ENCODE results near the gene POTEG.
"Not testable (repeated sequence)": the region's sequence is repeated elsewhere in the genome, so short reads cannot be mapped to it uniquely, and the experiment has no call there.

DNA sequence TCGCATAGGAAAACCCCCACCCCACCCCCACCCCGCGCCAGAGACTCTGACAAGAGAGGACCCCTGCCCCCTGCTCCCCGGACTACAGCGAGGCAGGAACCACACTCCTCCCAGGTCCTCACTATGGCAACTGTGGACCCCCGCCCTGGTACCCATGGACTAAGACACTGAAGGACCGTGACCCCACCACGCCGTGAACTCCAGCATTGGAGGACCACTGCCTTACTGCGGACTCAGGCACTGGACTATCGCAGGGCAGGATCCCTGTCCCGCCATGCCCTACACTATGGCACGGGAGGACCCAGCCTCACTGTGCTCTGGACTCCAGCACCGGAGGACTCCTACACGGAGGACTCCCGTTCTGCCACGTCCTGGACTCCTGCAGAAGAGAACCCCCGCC lies 71.8 kb downstream of the POTEG start:
- not testable (repeated sequence) for TF ChIP-seq POLR2A (IDR thresholded peaks at IDR 0.05)
- TF ChIP-seq, protein P1, sequence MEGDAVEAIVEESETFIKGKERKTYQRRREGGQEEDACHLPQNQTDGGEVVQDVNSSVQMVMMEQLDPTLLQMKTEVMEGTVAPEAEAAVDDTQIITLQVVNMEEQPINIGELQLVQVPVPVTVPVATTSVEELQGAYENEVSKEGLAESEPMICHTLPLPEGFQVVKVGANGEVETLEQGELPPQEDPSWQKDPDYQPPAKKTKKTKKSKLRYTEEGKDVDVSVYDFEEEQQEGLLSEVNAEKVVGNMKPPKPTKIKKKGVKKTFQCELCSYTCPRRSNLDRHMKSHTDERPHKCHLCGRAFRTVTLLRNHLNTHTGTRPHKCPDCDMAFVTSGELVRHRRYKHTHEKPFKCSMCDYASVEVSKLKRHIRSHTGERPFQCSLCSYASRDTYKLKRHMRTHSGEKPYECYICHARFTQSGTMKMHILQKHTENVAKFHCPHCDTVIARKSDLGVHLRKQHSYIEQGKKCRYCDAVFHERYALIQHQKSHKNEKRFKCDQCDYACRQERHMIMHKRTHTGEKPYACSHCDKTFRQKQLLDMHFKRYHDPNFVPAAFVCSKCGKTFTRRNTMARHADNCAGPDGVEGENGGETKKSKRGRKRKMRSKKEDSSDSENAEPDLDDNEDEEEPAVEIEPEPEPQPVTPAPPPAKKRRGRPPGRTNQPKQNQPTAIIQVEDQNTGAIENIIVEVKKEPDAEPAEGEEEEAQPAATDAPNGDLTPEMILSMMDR (IDR thresholded peaks at IDR 0.05) = not testable (repeated sequence)
